ES-I3 (cell line): ENCODE data around the gene SYNE2.
"Not testable (repeated sequence)": the region's sequence is repeated elsewhere in the genome, so short reads cannot be mapped to it uniquely, and the experiment has no call there.

ENCODE experiments used
- H3K36me3 ChIP-seq: 2 replicates; pipeline ENCODE4 v1.6.1; 2013; ENCODE audit warnings: mild to moderate bottlenecking, low read length, control low read depth, moderate library complexity; ENCODE audit not compliant: insufficient read depth
- H3K4me1 ChIP-seq: 2 replicates; pipeline ENCODE4 v1.6.1; 2013; ENCODE audit warnings: mild to moderate bottlenecking, control low read depth, low read length; ENCODE audit not compliant: insufficient read depth
- H3K9ac ChIP-seq: 2 replicates; pipeline ENCODE4 v1.6.1; 2013; ENCODE audit warnings: low read depth, mild to moderate bottlenecking, low read length, moderate library complexity
- H3K9me3 ChIP-seq: 2 replicates; pipeline ENCODE4 v1.6.1; 2013; ENCODE audit warnings: mild to moderate bottlenecking, low read length, moderate library complexity; ENCODE audit not compliant: control insufficient read depth, insufficient read depth

Gene SYNE2

DNA sequence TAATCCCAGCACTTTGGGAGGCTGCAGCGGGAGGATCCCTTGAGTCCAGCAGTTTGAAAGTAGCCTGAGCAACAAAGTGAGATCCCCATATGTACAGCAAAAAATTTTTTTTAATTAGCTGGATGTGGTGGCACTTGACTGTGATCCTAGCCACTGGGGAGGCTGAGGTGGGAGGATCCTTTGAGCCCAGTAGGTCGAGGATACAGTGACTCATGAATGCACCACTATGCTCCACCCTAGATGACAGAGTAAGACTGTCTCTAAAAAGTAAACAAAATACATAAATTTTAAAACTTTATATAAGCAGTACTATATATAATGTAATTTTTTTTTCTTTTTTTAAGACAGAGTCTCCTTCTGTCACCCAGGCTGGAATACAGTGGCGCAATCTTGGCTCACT is 326.0 kb downstream of the SYNE2 start:
- Histone ChIP-seq H3K36me3 (peaks cover 4% of the 10 kb centered on the region; the same call in 1 of the 2 replicates), H3K4me1 (no peaks in the 10 kb centered on the region)

DNA sequence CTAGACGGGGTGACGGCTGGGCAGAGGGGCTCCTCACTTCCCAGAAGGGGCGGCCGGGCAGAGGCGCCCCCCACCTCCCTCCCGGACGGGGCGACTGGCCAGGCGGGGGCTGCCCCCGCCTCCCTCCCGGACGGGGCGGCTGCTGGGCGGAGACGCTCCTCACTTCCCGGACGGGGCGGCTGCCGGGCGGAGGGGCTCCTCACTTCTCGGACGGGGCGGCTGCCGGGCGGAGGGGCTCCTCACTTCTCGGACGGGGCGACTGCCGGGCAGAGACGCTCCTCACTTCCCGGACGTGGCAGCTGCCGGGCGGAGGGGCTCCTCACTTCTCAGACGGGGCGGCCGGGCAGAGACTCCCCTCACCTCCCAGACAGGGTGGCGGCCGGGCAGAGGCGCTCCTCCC is 330.1 kb downstream of the SYNE2 start:
- H3K36me3 ChIP-seq, H3K9ac ChIP-seq, H3K9me3 ChIP-seq: not testable (repeated sequence)
- H3K4me1 ChIP-seq = peaks cover 18% of the 10 kb centered on the region

More for the DNA sequence above, 326.0 kb downstream of the SYNE2 start:
- Histone ChIP-seq H3K9ac (no peak overlapping the region), H3K9me3 (no peaks in the 10 kb centered on the region)

- Histone ChIP-seq H3K4me1 (peaks cover 22% of the 10 kb centered on the region), H3K9me3 (no peaks in the 10 kb centered on the region; the same call in none of the 2 replicates), H3K9ac (no peak overlapping the region), H3K36me3 (no peaks in the 10 kb centered on the region)
Measured at GRCh38 chr14:64184103-64184729, 331.4 kb downstream of the SYNE2 start.

GRCh38 chr14:64185184-64185583 is 332.4 kb downstream of the SYNE2 start:
- Histone ChIP-seq H3K36me3 (no peaks in the 10 kb centered on the region), H3K4me1 (peaks cover 22% of the 10 kb centered on the region), H3K9me3 (no peaks in the 10 kb centered on the region; the same call in none of the 2 replicates), H3K9ac (no peak overlapping the region)

DNA sequence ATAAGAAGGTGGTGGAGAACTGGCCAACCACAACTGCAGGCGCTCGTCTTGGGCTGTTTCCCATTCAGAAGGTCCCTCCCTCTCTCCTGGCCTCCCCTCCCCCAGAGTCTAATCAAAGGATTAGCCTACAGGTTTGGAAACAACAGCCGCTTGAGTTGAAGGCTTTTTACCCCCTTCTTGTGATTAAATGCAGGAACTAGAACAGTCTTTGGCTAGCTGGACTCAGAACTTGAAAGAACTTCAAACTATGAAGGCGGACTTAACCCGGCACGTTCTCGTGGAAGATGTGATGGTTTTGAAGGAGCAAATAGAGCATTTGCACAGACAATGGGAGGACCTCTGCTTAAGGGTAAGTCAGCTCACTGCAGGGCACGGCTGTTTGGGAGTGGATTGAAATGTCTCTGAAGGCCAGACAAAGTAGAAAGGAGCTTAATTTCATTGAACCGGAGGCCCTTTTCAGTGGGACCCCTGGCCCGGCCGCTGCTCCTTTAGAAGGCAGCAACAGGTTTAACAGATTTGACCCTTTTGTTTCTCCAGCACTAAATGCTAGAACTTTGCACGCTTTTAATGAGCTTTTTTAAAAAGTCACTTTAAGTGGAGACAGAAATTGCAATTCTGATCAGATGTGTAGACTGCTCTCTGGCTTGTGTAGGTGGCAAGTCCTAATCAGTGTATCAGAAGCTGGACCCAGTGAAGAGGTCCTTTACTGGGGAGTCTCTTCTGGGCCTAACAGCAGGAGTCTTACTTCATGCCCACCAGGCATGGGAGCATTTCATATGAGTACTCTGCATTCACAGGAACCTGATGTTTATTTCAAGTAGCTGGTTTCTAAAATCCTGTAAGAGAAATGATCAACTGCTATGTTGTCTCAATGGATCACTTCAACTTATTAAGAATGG is 333.7 kb downstream of the SYNE2 start:
- Histone ChIP-seq H3K9ac (peak overlapping the region; percentile 32; the same call in 1 of the 2 replicates), H3K36me3 (no peaks in the 10 kb centered on the region)

GRCh38 chr14:64187331-64187730 is 334.5 kb downstream of the SYNE2 start:
- H3K9me3 ChIP-seq = no peaks in the 10 kb centered on the region; the same call in none of the 2 replicates
- H3K36me3 ChIP-seq = no peaks in the 10 kb centered on the region
- H3K4me1 ChIP-seq = peaks cover 22% of the 10 kb centered on the region
- no peak overlapping the region for H3K9ac ChIP-seq

More for the DNA sequence above, 333.7 kb downstream of the SYNE2 start:
- H3K9me3 ChIP-seq = no peaks in the 10 kb centered on the region; the same call in none of the 2 replicates
- peaks cover 22% of the 10 kb centered on the region for H3K4me1 ChIP-seq

DNA sequence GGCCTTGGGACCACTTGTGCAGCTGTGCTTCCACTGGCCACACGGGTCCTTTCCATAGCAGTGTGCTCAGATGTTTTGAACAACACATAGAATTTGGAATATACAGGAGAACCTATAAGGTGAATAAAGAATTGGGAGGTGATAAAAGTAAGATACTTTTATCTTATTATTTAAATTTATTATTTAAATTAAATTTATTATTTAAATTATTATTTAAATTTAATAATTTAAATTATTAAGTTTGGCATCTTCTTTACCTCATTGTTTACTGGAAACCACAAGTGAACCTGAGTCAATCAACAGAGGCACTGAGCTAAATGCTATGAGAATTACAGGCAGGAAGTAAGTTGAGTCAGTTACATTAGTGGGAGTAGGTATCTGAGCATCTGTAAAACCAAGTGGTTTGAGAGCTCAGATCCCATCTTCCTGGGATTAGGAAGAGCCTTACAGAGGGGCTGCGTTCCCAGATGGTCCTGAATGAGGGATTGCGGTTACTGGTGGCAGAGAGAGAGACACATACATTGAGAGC is 338.2 kb downstream of the SYNE2 start:
- Histone ChIP-seq H3K4me1 (peaks cover 33% of the 10 kb centered on the region), H3K9ac (no peak overlapping the region), H3K9me3 (no peaks in the 10 kb centered on the region), H3K36me3 (no peaks in the 10 kb centered on the region)

DNA sequence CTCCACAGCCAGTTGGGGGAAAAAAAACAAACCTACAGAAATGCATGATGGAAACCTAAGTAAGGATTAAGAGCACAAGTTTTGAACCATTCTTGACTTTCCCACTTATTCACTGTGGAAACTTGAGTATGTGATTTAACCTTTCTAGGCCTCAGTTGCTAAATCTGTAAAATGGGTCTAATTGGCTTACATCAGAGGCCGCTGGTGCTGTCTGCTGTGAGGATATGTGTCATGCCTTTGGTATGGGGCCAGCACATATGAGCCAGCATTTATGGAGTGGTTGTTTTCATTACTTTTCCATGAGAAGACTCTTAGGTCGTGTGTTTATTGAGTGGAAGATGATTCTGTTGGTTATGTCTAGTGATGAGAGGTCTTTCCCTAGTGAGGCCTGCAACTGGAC is 339.0 kb downstream of the SYNE2 start:
- Histone ChIP-seq H3K4me1 (peaks cover 34% of the 10 kb centered on the region), H3K9me3 (no peaks in the 10 kb centered on the region), H3K36me3 (no peaks in the 10 kb centered on the region), H3K9ac (no peak overlapping the region)

- Histone ChIP-seq H3K4me1 (peaks cover 24% of the 10 kb centered on the region), H3K9me3 (no peaks in the 10 kb centered on the region), H3K36me3 (no peaks in the 10 kb centered on the region), H3K9ac (no peak overlapping the region)
Measured at GRCh38 chr14:64193821-64194220, 341.0 kb downstream of the SYNE2 start.

DNA sequence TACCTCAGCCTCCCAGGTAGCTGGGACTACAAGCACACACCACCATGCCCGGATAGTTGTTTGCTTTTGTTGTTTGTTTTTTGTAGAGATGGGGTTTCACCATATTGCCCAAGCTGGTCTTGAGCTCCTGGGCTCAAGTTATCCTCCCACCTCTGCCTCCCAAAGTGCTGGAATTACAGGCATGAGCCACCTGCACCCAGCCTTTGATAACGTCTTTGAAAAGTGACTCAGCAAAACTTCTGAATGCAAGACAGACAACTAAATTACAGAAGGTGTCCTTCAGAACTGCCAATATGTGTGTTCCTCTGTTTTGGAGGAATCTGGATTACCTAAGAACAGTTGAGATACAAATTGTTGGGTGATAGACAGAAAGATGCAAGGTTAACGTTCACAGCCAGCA is 341.6 kb downstream of the SYNE2 start:
- Histone ChIP-seq H3K36me3 (no peaks in the 10 kb centered on the region), H3K9me3 (no peaks in the 10 kb centered on the region), H3K9ac (no peak overlapping the region), H3K4me1 (peaks cover 24% of the 10 kb centered on the region)

GRCh38 chr14:64195199-64195598 is 342.4 kb downstream of the SYNE2 start:
- Histone ChIP-seq H3K36me3 (no peaks in the 10 kb centered on the region), H3K4me1 (peaks cover 28% of the 10 kb centered on the region), H3K9me3 (no peaks in the 10 kb centered on the region), H3K9ac (no peak overlapping the region)

DNA sequence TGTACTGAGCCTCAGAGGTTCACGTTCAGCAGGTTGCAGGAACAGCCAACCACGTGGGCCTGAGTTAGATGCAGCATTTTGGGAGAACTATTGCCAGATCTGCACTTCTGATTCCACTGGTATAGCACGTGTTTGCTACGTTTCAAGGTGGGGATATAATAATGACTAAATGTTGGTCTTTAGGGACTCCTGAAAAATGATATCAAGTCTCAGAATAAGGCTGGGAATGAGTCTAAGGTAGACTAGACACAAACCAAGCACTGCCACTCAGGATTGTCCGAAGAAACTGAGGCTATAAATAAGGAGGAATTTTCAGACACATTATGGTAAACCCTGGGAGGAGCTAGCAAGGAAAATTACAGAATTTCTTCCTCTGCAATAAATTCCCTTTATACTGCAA is 343.3 kb downstream of the SYNE2 start:
- no peaks in the 10 kb centered on the region for H3K36me3 ChIP-seq
- no peak overlapping the region for H3K9ac ChIP-seq
- H3K4me1 ChIP-seq = peaks cover 33% of the 10 kb centered on the region
- H3K9me3 ChIP-seq = no peaks in the 10 kb centered on the region

DNA sequence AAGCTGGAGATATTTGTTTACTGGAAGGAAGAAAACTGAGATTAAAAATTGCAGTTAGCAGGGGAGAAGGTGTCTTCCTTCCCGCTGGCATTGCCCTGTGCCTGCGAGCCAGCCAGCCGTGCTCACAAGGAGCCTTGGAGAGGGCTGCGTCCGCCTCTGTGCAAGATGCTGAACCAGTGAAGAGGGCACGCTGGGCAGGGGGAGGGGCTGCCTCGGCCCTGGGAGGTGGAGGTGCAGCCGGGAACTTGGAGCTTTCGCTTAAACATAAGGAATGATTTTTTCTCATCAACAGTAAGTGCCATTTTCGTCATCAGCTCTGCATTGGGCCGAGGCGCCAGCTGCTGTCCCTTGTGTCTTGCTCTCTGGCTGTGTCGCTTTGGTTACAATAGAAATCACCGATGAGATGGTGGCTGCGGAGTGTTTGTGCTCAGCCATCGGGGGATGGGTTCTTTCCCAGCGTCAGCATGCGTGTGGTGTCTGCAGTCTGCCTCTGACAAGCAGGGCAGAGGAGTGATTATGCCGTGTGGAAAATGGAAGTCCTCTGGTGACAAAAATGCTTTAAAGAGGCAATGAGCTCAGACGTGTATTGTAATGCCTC is 344.1 kb downstream of the SYNE2 start:
- H3K36me3 ChIP-seq = no peaks in the 10 kb centered on the region
- peaks cover 33% of the 10 kb centered on the region for H3K4me1 ChIP-seq
- peak overlapping the region; percentile 17; the same call in 1 of the 2 replicates for H3K9ac ChIP-seq
- no peaks in the 10 kb centered on the region for H3K9me3 ChIP-seq

GRCh38 chr14:64197996-64198395 is 345.2 kb downstream of the SYNE2 start:
- no peaks in the 10 kb centered on the region for H3K9me3 ChIP-seq
- peaks cover 29% of the 10 kb centered on the region for H3K4me1 ChIP-seq
- no peak overlapping the region for H3K9ac ChIP-seq
- H3K36me3 ChIP-seq = 0 out of 2 replicates have a peak, but pooled peaks cover 2% of the 10 kb centered on the region
